GM18951 (cell line): Measurements from ENCODE around the gene TIMM44.
"Not testable (repeated sequence)": the region's sequence is repeated elsewhere in the genome, so short reads cannot be mapped to it uniquely, and the experiment has no call there.

Source experiments
- POLR2A ChIP-seq: IDR thresholded peaks from 4 replicates; pipeline ENCODE4 v1.6.1; 2011; ENCODE audit warnings: mild to moderate bottlenecking; ENCODE audit not compliant: insufficient read length, insufficient read depth; ENCODE audit errors: extremely low read depth
- in situ Hi-C: fragments of 300-500 bp; cut with MboI; formaldehyde crosslinking; loops from one replicate; pipeline ENCODE4 v1.12.0; 2022; ENCODE audit warnings: low sequenced_read_pairs, mixed read lengths, inconsistent platforms; ENCODE audit not compliant: unreplicated experiment

TIMM44 gene

DNA sequence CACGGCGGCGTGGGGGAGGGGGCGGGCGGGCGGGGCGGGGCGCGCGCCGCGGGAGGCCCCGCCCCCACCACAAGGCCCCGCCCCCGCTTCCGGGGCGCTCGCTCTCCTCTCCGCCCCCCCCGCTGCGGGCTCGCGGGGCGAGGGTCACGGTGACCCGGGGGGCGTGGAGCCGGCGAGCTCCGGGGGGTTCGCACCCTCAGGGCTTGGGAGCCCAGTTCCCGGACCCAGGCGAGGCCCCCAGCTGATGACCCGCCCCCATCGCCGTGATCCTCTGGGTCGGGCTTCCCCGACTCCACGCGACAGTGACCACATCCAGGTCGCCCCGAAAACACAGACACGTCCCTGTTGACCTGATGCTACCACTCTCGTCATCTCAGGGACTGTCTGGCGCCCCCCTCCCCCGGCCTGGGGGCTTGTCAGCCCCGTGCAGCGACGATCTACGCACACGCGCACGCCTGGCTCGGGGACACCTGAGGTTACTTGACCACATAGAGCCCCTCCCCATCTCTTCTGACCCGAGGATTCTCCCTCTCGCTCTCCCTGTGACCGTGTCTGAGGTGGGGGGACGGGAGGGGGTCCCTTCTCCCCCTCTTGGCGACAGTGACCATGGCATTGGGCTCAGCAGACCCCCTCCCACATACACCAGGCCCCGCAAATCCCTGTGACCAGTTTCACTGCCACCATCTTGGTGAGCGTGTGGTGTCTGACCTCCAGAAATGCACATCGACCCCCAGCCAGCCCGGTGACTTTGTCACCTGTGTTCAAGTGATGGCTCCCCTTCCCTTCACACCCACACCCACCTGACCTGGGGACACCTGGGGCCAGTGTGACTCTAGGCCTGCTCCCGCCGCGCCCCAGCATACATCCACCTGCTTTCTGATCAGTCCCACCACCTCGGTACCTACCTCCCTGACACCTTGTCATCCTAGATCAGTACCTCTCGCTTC is 39.1 kb downstream of the TIMM44 start:
- in situ Hi-C loops = no loop called here
- TF ChIP-seq POLR2A = no peak

DNA sequence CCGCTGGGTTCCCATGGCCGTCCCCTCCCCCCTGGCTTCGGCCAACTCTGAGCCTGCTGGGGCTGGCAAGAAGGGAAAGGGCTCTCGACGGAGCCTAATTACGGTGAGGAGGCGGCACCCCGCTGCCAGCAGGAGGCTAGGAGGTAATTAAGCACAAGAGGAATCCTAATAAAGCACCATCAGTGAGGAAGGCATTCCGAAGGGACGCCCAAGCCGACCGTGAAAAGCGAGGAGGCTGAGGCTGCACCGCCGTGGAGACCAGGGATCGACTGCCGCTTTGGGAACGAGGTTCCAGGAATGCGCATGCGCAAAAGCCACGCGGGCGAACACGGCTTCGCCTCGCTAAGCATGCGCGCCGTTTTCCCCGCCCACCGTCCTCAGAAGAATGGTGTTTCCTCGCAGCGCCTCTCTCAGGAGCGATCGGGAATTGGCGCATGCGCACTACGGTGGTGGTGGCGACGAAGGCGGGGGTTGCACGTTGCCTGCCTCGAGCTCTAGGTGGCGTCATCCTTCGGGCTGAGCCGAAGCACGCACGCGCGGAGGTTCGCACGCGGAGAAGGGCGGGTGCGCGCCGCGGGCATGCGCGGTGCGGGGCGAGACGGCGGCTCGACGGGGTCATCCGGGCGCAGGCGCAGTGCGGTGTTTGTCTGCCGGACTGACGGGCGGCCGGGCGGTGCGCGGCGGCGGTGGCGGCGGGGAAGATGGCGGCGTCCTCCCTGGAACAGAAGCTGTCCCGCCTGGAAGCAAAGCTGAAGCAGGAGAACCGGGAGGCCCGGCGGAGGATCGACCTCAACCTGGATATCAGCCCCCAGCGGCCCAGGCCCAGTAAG is 40.0 kb downstream of the TIMM44 start, which contains the start of gene MAP2K7:
TSS of gene MAP2K7 (plus strand) at position 634 of the 830 bp plus-strand sequence. CDS start at position 702, 68 bp downstream.
- in situ Hi-C loops = no loop called here
- TF ChIP-seq POLR2A = peak; percentile 93

DNA sequence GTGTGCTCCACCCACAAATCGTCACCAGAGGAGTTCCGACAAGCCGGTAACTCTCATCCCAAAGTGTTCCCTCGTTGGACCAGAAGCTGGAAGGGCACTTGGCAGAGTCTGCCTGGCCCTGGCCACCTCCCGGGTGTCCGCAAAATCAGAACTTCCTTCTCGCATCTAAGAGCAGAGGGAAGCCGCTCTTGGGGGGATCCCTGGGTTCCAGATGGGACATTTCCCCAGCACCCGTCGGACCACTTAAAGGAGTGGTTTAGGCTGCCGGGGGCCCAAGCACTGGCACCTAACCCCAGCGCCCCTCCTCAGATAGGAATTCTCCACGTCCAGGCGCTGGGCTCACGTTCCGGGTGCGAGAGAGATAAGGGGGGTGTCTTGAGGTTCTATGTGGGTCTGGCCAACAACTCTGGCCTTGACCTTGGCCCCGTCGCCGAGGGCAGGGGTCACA is 40.6 kb downstream of the TIMM44 start:
- TF ChIP-seq POLR2A = no peak
- in situ Hi-C loops = no loop called here

DNA sequence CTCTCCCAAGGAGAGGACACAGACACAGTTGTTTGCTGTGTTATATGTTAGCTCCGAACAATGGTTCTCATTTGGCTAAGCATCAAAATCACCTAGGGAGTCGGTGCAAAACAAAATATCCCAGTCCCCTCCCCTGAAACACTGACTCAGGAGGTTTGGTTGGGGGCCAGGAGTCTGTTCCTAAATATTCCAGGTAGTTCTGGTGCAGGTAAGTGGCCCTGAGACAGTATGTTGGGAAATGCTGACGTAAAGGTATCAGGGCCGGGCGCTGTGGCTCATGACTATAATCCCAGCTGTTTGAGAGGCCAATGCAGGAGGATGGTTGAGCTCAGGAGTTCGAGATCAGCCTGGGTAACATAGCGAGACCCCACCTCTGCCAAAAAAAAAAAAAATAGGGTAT is 42.1 kb downstream of the TIMM44 start:
- TF ChIP-seq POLR2A = no peak
- in situ Hi-C loops = no loop called here

DNA sequence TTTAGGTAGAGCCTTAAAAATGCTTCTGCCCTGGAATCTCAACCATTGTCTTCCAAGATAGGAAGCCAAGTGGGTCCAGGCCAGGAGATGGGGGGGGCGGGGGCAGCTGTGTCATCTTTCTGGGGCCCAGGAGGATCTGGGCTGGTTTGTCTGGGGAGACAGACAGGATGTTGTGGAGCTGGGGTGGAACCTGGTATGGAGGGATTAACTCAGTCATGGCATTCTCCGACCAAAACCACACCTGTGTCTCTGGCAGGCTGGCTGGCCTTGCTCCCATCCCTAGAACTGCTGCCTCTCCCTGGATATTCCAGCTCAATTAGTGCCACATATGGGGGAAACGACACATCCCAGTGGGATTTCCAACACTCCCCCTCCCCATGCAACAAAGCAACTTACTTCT is 42.5 kb downstream of the TIMM44 start:
- TF ChIP-seq POLR2A = no peak
- in situ Hi-C loops = no loop called here

DNA sequence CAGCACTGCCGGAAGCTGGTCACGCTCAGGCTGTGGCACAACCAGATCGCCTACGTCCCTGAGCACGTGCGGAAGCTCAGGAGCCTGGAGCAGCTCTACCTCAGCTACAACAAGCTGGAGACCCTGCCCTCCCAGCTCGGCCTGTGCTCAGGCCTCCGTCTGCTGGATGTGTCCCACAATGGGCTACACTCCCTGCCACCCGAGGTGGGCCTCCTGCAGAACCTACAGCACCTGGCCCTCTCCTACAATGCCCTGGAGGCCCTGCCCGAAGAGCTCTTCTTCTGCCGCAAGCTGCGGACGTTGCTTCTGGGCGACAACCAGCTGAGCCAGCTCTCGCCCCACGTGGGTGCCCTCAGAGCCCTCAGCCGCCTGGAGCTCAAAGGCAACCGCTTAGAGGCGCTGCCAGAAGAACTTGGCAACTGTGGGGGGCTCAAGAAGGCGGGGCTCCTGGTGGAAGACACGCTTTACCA is 43.0 kb downstream of the TIMM44 start:
- in situ Hi-C loops = no loop called here

DNA sequence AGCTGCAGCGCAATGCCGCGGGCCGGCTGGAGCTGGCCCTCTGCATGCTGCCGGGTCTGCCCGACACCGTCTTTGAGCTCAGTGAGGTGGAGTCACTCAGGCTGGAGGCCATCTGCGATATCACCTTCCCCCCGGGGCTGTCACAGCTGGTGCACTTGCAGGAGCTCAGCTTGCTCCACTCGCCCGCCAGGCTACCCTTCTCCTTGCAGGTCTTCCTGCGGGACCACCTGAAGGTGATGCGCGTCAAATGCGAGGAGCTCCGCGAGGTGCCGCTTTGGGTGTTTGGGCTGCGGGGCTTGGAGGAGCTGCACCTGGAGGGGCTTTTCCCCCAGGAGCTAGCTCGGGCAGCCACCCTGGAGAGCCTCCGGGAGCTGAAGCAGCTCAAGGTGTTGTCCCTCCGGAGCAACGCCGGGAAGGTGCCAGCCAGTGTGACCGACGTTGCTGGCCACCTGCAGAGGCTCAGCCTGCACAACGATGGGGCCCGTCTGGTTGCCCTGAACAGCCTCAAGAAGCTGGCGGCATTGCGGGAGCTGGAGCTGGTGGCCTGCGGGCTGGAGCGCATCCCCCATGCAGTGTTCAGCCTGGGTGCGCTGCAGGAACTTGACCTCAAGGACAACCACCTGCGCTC is 43.6 kb downstream of the TIMM44 start:
- in situ Hi-C loops = no loop called here
- TF ChIP-seq POLR2A = no peak

More for the DNA sequence above, 43.0 kb downstream of the TIMM44 start:
- TF ChIP-seq POLR2A = no peak

DNA sequence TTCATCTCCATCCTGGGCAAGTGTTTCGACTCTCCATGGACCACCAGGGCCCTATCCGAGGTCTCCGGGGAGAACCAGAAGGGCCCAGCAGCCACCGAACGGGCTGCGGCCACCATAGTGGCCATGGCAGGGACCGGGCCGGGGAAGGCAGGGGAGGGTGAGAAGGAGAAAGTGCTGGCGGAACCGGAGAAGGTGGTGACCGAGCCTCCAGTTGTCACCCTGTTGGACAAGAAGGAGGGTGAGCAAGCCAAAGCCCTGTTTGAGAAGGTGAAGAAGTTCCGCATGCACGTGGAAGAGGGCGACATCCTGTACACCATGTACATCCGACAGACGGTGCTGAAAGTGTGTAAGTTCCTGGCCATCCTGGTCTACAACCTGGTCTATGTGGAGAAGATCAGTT is 44.5 kb downstream of the TIMM44 start:
- TF ChIP-seq POLR2A = no peak
- in situ Hi-C loops = no loop called here

DNA sequence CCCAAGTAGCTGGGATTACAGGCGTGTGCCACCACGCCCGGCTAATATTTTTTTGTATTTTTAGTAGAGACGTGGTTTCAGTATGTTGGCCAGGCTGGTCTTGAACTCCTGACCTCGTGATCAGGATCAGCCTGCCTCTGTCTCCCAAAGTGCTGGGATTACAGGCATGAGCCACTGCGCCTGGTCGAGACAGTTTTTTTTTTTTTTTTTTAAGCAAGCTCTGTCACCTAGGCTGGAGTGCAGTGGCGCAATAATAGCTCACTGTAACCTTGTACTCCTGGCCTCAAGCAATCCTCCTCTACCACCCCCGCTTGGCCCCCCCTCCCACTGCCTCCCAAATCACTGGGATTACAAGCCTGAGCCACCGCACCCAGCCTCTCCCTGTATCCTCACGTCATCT is 46.2 kb downstream of the TIMM44 start:
- TF ChIP-seq POLR2A = no peak
- in situ Hi-C loops = no loop called here

DNA sequence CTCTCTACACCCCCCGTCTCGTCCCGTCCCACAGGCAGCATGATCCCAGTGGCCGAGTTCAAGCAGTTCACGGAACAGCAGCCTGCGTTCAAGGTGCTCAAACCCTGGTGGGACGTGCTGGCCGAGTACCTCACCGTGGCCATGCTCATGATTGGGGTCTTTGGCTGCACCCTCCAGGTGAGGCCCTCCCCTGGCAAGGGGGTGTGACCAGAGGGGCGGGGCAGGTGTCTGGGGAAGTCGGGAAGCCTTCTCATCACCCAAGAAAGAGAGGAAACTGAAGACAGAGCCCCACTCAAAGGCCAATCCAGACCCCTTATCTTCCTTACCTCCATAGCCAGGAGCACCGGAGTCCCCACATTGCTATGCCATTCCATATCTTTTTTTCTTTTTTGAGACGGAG is 47.9 kb downstream of the TIMM44 start:
- TF ChIP-seq POLR2A = no peak
- in situ Hi-C loops = no loop called here

DNA sequence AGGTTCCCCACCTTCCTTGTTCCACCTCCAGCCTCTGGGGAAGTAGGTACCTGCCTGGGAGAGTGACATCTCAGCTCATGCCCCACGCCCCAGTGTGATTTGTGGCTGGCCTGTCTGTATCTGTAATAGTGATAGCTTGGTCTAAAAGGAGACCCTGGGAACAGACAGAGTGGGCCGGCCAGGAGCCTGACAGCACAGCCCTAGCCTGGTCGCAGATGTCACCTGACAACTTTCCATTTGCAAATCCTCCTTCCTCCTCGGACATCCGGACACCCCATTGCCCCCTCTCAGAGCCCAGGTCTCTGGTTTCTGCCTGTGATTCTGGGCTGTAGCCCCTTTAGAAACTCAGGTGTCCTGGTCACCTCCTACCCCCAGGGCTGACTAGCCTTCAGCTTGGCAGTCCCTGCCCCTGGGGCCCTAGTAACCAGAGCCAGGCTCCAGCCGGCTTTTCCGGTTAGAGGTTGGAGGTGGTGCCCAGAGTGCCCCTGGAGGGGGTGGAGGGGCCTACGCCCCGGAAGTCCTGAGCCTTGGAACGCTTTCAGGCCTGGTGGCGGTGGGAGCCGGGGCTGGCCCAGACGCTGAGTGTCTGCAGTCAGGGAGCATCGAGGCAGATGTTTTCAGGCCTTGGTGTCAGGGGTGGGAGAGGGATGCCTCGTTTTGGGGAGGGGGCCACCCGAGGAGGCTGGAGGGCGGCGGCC is 48.7 kb downstream of the TIMM44 start:
- no peak for TF ChIP-seq POLR2A
- in situ Hi-C loops = no loop called here

DNA sequence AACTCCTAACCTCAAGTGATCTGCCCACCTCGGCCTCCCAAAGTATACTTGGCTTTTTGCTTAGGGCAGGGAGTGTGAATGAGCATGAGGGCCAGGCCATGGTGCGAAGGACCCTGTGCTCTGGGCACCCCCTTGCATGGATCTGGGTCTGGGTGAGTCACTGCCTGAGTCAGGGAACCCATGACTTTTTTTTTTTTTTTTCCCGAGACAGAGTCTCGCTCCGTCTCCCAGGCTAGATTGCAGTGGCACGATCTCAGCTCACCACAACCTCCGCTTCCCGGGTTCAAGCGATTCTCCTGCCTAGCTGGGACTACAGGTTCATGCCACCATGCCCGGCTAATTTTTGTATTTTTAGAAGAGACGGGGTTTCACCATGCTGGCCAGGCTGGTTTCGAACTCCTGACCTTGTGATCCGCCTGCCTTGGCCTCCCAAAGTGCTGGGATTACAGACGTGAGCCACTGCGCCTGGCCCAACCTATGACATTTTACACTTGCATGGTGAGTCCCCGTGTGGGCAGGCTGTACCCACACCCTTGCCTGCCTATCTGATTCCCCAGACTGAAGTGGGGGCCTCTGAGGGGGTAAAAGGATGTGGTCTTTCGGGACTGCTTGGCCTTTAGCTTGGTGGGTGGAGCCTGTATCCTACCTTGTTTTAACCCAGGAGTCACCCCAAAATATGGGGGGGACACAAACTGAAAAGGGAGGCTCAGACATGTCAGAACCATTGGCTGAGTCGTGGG is 49.9 kb downstream of the TIMM44 start:
- in situ Hi-C loops = not testable (repeated sequence)
